WERI-Rb-1 (cell line): ENCODE measurements around the gene IGF2BP3.

Experiments
- DNase-seq: peaks from one replicate; pipeline ENCODE4 v3.0.0-alpha.2; 2020
- H3K27ac ChIP-seq: fragments of 250-450 bp; sonication (Bioruptor Pico); 2 replicates; pipeline ENCODE4 v1.5.1; 2020; ENCODE audit warnings: mild to moderate bottlenecking, moderate library complexity
- H3K27me3 ChIP-seq: fragments of 250-450 bp; sonication (Bioruptor Pico); 2 replicates; pipeline ENCODE4 v1.5.1; 2021; ENCODE audit warnings: mild to moderate bottlenecking, low read depth, moderate library complexity; ENCODE audit not compliant: insufficient read depth, severe bottlenecking
- H3K36me3 ChIP-seq: fragments of 250-450 bp; sonication (Bioruptor Pico); 2 replicates; pipeline ENCODE4 v1.5.1; 2020; ENCODE audit warnings: mild to moderate bottlenecking, moderate library complexity
- H3K4me3 ChIP-seq: 2 replicates; pipeline ENCODE4 v1.5.1; 2011; ENCODE audit warnings: low read depth, mild to moderate bottlenecking, control low read depth, low read length
- H3K9me3 ChIP-seq: fragments of 250-450 bp; sonication (Bioruptor Pico); 2 replicates; pipeline ENCODE4 v1.5.1; 2021; ENCODE audit warnings: mild to moderate bottlenecking, moderate library complexity; ENCODE audit not compliant: severe bottlenecking
- CTCF ChIP-seq: IDR thresholded peaks from 2 replicates; pipeline ENCODE4 v1.5.1; 2011; ENCODE audit warnings: low read depth, mild to moderate bottlenecking, control low read depth, inconsistent platforms, low read length

Gene IGF2BP3

GRCh38 chr7:23334482-23335056, 135.7 kb downstream of the IGF2BP3 start:
- no peak for TF ChIP-seq CTCF
- Histone ChIP-seq H3K9me3 (no peaks in the 10 kb centered on the region), H3K27ac (no peak overlapping the region), H3K4me3 (no peak overlapping the region), H3K27me3 (no peaks in the 10 kb centered on the region), H3K36me3 (peaks cover 56% of the 10 kb centered on the region)
- no peak for DNase-seq

DNA sequence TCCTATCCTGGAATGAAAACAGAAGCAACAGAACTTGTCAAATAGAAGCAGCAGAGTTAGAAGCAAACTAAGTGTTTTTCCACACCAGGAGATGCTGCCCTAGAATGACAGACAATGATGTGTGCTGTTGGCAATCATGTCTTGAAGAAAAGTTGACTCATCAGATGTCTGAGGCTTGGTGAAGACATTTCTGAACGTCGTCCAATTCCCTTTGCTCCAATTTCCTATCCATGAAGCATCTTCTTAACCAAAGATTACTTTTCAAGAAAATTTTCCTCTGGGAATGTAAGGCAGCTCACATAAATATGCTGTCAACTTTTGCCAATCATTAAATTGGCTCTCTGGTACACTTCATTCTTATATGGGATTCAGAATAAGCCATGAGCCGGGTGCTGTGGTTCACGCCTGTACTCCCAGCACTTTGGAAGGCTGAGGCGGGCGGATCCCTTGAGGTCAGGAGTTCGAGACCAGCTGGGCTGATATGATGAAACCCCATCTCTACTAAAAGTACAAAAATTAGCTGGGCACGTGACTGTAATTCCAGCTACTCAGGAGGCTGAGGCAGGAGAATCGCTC, 136.5 kb downstream of the IGF2BP3 start:
- Histone ChIP-seq H3K27ac (no peak overlapping the region), H3K36me3 (peaks cover 53% of the 10 kb centered on the region), H3K4me3 (no peak overlapping the region), H3K9me3 (no peaks in the 10 kb centered on the region), H3K27me3 (no peaks in the 10 kb centered on the region)
- no peak for TF ChIP-seq CTCF
- DNase-seq, result no peak

- H3K9me3 ChIP-seq, result no peaks in the 10 kb centered on the region
- no peak for DNase-seq
- no peak overlapping the region for H3K27ac ChIP-seq
- TF ChIP-seq CTCF, result no peak
- peaks cover 49% of the 10 kb centered on the region for H3K36me3 ChIP-seq
- no peak overlapping the region for H3K4me3 ChIP-seq
- H3K27me3 ChIP-seq, result no peaks in the 10 kb centered on the region
Observed at GRCh38 chr7:23332910-23333612, 137.2 kb downstream of the IGF2BP3 start.

DNA sequence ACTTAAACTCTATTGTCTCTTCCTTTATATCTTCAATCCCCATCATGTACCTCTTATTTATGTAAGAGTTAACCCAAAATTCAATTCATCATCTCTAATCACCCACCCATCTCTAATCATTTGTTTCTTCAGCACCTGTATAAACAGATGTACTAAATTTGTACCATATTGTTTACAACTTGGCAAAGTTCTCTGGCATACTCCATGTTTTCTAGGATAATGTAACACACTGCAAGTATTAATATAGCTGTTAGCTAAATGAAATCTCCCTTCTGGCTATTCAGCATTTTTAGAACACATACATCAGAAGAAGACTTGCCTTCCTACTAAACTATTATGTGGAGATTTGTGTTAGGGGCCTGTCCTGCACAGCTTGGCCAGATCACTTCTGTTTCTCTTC, 138.1 kb downstream of the IGF2BP3 start:
- Histone ChIP-seq H3K4me3 (no peak overlapping the region), H3K9me3 (no peaks in the 10 kb centered on the region), H3K27me3 (no peaks in the 10 kb centered on the region), H3K27ac (no peak overlapping the region), H3K36me3 (peaks cover 45% of the 10 kb centered on the region)
- no peak for TF ChIP-seq CTCF
- DNase-seq, result no peak

DNA sequence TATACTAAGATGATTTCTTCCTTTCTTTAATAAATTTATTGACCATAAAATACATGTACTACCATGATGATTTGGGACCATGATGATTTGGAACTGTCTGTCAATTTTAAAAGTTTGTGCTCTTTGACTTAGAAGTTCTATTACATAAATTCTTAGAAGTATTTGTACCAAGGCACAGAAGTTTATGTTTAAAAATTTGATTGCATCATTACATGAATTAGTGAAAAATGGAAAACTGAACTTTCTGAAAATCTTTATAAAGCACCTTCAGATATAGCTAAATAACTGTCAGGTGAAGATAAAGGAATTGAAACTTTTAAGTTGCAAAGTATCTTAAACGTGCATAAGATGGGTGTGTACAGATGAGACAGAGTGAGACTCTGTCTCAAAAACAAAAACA, 139.2 kb downstream of the IGF2BP3 start:
- no peaks in the 10 kb centered on the region for H3K9me3 ChIP-seq
- peaks cover 42% of the 10 kb centered on the region for H3K36me3 ChIP-seq
- DNase-seq, result no peak
- H3K27me3 ChIP-seq, result no peaks in the 10 kb centered on the region
- no peak for TF ChIP-seq CTCF
- no peak overlapping the region for H3K27ac ChIP-seq
- H3K4me3 ChIP-seq, result no peak overlapping the region
